ENCODE results near the gene ATP2B2. TPM values are rescaled to one million over a fixed set of nuclear protein-coding genes. Genes with fewer than 3 reads are reported as not detected.
A peak's percentile ranks its signal among the peaks of the same experiment; 100 is the strongest.

ATP2B2 gene
- total RNA-seq, 4 donors from 2014 or later: 0.31 to 2.9 (median 1.8) TPM

GRCh38 chr3:10361375-10361774 lies 144.0 kb downstream of the ATP2B2 start:
- H3K36me3 ChIP-seq: no peaks in the 10 kb centered on the region
- intact Hi-C loops (cut with DNase I; ENCODE audit: low total_unique reads): no loop called here
- ATAC-seq (peak; percentile 39 to 56), DNase-seq (no peak)
- no peak overlapping the region for H3K4me3 ChIP-seq
- no peaks in the 10 kb centered on the region for H3K27me3 ChIP-seq
- in situ Hi-C loops (cut with MboI; ENCODE audit: low sequenced_read_pairs in 4 of 4): loop anchor here in 3 of 4 donors (25.0 kb wide), 1 partner anchor 376 kb away; no protein-coding TSS in a partner anchor
- H3K27ac ChIP-seq: no peak overlapping the region
- peaks cover 0 to 4% of the 10 kb centered on the region in 2 donors for H3K4me1 ChIP-seq
- H3K9me3 ChIP-seq: no peaks in the 10 kb centered on the region
- TF ChIP-seq CTCF (IDR thresholded peaks at IDR 0.05 in 4 of 5, conservative IDR thresholded peaks at IDR 0.05 in 1 of 5): no peak
- TF ChIP-seq POLR2A (IDR thresholded peaks at IDR 0.05): no peak

GRCh38 chr3:10360478-10360877 lies 144.9 kb downstream of the ATP2B2 start:
- in situ Hi-C loops (cut with MboI; ENCODE audit: low sequenced_read_pairs in 4 of 4) (loop anchor here in 3 of 4 donors (25.0 kb wide), 1 partner anchor 377 kb away; no protein-coding TSS in a partner anchor), intact Hi-C loops (cut with DNase I; ENCODE audit: low total_unique reads) (no loop called here)
- DNase-seq (no peak), ATAC-seq (no peak)
- no peaks in the 10 kb centered on the region for H3K9me3 ChIP-seq
- H3K36me3 ChIP-seq: no peaks in the 10 kb centered on the region
- H3K4me3 ChIP-seq: no peak overlapping the region
- no peak overlapping the region for H3K27ac ChIP-seq
- TF ChIP-seq CTCF (IDR thresholded peaks at IDR 0.05 in 4 of 5, conservative IDR thresholded peaks at IDR 0.05 in 1 of 5) (no peak), POLR2A (IDR thresholded peaks at IDR 0.05) (no peak)
- peaks cover 0 to 4% of the 10 kb centered on the region in 2 donors for H3K4me1 ChIP-seq
- no peaks in the 10 kb centered on the region for H3K27me3 ChIP-seq

GRCh38 chr3:10359761-10360161 lies 145.6 kb downstream of the ATP2B2 start:
- TF ChIP-seq POLR2A (IDR thresholded peaks at IDR 0.05) (no peak), CTCF (IDR thresholded peaks at IDR 0.05 in 4 of 5, conservative IDR thresholded peaks at IDR 0.05 in 1 of 5) (no peak)
- ATAC-seq (no peak), DNase-seq (no peak)
- H3K36me3 ChIP-seq: no peaks in the 10 kb centered on the region
- no peak overlapping the region for H3K27ac ChIP-seq
- H3K4me3 ChIP-seq: no peak overlapping the region
- H3K27me3 ChIP-seq: no peaks in the 10 kb centered on the region
- intact Hi-C loops (cut with DNase I; ENCODE audit: low total_unique reads) (no loop called here), in situ Hi-C loops (cut with MboI; ENCODE audit: low sequenced_read_pairs in 4 of 4) (loop anchor here (10.0 to 25.0 kb wide), 2 partner anchors 375 to 378 kb away; no protein-coding TSS in a partner anchor)
- peaks cover 0 to 4% of the 10 kb centered on the region in 2 donors for H3K4me1 ChIP-seq
- no peaks in the 10 kb centered on the region for H3K9me3 ChIP-seq

- Histone ChIP-seq H3K27ac (peak overlapping the region in 1 of 4 donors; percentile 13), H3K9me3 (no peaks in the 10 kb centered on the region), H3K36me3 (no peaks in the 10 kb centered on the region), H3K4me3 (no peak overlapping the region), H3K27me3 (no peaks in the 10 kb centered on the region), H3K4me1 (peaks cover 0 to 4% of the 10 kb centered on the region in 2 donors)
- in situ Hi-C loops (cut with MboI; ENCODE audit: low sequenced_read_pairs in 4 of 4) (loop anchor here (10.0 to 25.0 kb wide), 2 partner anchors 376 to 379 kb away; no protein-coding TSS in a partner anchor), intact Hi-C loops (cut with DNase I; ENCODE audit: low total_unique reads) (no loop called here)
- no peak for TF ChIP-seq CTCF (IDR thresholded peaks at IDR 0.05 in 4 of 5, conservative IDR thresholded peaks at IDR 0.05 in 1 of 5)
- no peak for TF ChIP-seq POLR2A (IDR thresholded peaks at IDR 0.05)
- no peak for ATAC-seq
- no peak for DNase-seq
Observed at GRCh38 chr3:10358309-10358980, 146.9 kb downstream of the ATP2B2 start.
